ENCODE data around the gene SP9. TPM values are rescaled to one million over a fixed set of nuclear protein-coding genes. Genes with fewer than 3 reads are reported as not detected.
"Not testable (repeated sequence)": the region's sequence is repeated elsewhere in the genome, so short reads cannot be mapped to it uniquely, and the experiment has no call there.

SP9 gene
- total RNA-seq, 1 donor from 2014 or later = not detected

DNA sequence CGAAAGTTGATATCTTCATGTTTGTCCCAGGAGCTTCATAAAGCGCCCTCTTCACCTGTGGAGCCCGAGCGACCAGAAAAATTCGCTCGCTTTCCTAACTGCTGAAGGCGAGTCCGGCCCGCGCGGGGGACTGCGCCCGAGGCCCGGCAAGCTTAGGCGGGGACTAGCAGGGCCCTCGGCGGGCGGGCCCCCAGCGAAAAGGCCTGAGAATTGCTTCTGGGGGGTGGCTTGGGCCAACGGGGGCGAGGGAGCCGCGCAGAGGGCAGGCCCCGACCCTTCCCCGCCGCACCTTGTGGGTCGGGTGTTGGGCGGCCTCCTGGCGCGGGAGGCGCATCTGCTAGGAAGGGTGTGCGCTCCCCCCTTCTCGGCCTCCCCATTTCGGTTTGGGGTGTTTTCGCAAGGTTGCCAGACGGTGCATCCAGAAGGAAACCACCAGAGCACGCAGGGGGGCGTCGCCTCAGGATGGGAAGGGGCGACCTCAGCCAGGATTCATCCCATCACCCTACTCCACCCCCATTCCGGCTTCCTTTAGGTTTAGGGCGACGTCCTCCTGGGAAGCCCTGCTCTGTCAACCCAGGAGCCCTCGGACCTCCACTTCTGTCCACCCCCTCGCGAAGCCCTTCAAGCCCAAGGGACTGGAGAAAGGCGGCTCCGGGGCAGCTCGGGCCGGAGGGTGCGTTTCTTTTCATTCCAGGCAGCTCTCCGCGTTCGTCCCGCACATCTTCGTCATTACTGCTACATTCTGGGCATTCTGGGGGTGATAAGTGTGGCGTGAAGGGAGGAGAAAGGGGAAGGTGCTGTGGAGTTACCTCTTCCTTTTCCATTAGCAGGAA is 9.1 kb downstream of the SP9 start:
- intact Hi-C loops (cut with micrococcal nuclease) = loop anchor here (5.0 to 10.0 kb wide), 3 partner anchors 187 to 1319 kb away; no protein-coding TSS in a partner anchor
- H3K4me1 Mint-ChIP-seq = peaks cover 21% of the 10 kb centered on the region
- DNase-seq = peak; percentile 59
- H3K9me3 Mint-ChIP-seq = no peaks in the 10 kb centered on the region
- peak overlapping the region; percentile 67 for H3K27ac Mint-ChIP-seq
- H3K36me3 Mint-ChIP-seq (ENCODE audit: low read depth) = peaks cover 15% of the 10 kb centered on the region
- peak overlapping the region; percentile 35 for H3K4me3 Mint-ChIP-seq
- peaks cover 54% of the 10 kb centered on the region for H3K27me3 Mint-ChIP-seq

- Mint-ChIP-seq H3K27me3 (peaks cover 45% of the 10 kb centered on the region), H3K4me3 (no peak overlapping the region), H3K9me3 (no peaks in the 10 kb centered on the region), H3K27ac (no peak overlapping the region), H3K4me1 (peaks cover 19% of the 10 kb centered on the region), H3K36me3 (ENCODE audit: low read depth) (peaks cover 18% of the 10 kb centered on the region)
- DNase-seq = no peak
- intact Hi-C loops (cut with micrococcal nuclease) = loop anchor here (5.0 to 10.0 kb wide), 3 partner anchors 188 to 1320 kb away; no protein-coding TSS in a partner anchor
Measured at GRCh38 chr2:174344716-174345461, 10.1 kb downstream of the SP9 start.

DNA sequence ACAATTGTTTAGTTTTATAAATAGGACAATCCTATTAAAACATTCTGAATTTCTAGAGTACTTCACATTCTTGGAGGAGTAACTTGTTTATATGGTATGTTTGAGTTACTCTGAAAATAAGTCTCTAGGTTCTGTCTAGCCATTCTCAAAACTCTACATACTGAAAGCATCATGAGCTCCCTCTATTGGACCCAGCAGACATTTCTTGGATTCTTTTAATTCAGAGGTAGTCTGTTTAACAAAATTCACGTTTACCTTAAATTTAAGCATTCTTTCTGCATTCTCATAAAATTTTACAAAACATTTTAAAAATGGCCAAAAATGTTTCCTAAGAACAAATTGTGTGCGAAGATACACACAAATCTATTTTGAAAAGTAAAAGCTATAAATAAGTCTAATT is 15.3 kb downstream of the SP9 start:
- Mint-ChIP-seq H3K9me3 (no peaks in the 10 kb centered on the region), H3K27ac (no peak overlapping the region), H3K36me3 (ENCODE audit: low read depth) (peaks cover 19% of the 10 kb centered on the region), H3K27me3 (peaks cover 10% of the 10 kb centered on the region), H3K4me3 (no peak overlapping the region), H3K4me1 (peaks cover 2% of the 10 kb centered on the region)
- DNase-seq = no peak
- intact Hi-C loops (cut with micrococcal nuclease) = no loop called here

- no peaks in the 10 kb centered on the region for H3K4me1 Mint-ChIP-seq
- no peaks in the 10 kb centered on the region for H3K9me3 Mint-ChIP-seq
- intact Hi-C loops (cut with micrococcal nuclease) = no loop called here
- no peak overlapping the region for H3K27ac Mint-ChIP-seq
- peaks cover 5% of the 10 kb centered on the region for H3K27me3 Mint-ChIP-seq
- peaks cover 19% of the 10 kb centered on the region for H3K36me3 Mint-ChIP-seq (ENCODE audit: low read depth)
- no peak for DNase-seq
- H3K4me3 Mint-ChIP-seq = no peak overlapping the region
Measured at GRCh38 chr2:174350593-174351181, 15.9 kb downstream of the SP9 start.

DNA sequence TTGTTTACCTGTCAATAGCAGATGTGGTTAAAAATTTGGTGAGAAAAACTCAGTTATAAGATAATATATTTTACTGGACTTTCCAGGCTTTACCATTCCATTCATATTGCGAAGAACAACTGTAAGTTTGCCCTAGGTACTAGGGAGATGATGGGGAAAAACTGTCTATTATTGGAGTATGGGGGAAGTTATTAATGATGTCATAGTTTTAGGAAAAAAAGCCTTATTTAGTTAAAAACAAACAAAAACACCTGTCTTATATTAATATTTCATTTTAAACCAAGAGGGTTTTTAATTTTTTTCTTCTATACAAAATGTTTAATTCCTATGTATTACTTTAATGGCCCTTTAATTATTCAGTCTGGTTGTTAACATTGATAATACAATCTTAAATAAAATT is 18.2 kb downstream of the SP9 start:
- Mint-ChIP-seq H3K27ac (no peak overlapping the region), H3K36me3 (ENCODE audit: low read depth) (peaks cover 13% of the 10 kb centered on the region), H3K4me3 (no peak overlapping the region), H3K27me3 (no peaks in the 10 kb centered on the region), H3K9me3 (no peaks in the 10 kb centered on the region), H3K4me1 (no peaks in the 10 kb centered on the region)
- intact Hi-C loops (cut with micrococcal nuclease) = no loop called here
- no peak for DNase-seq

DNA sequence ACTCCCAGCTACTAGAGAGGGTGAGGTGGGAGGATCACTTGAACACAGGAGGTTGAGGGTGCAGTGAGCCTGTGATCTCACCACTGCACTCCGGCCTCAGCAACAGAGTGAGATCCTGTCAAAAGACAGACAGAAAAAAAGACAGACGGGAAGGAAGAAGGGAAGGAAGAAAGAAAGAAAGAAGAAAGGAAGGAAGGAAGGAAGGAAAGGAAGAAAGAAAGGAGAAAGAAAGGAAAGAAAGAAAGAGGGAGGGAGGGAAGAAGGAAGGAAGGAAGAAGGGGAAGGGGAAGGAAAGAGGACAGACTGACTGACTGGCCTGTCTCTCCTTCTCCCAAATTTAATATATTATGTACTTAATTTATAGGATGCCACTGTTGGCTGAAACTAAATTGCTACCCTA is 21.6 kb downstream of the SP9 start:
- DNase-seq = no peak
- H3K4me3 Mint-ChIP-seq = no peak overlapping the region
- H3K27ac Mint-ChIP-seq = no peak overlapping the region
- H3K9me3 Mint-ChIP-seq = no peaks in the 10 kb centered on the region
- no peaks in the 10 kb centered on the region for H3K27me3 Mint-ChIP-seq
- no peaks in the 10 kb centered on the region for H3K4me1 Mint-ChIP-seq
- peaks cover 17% of the 10 kb centered on the region for H3K36me3 Mint-ChIP-seq (ENCODE audit: low read depth)
- intact Hi-C loops (cut with micrococcal nuclease) = no loop called here

DNA sequence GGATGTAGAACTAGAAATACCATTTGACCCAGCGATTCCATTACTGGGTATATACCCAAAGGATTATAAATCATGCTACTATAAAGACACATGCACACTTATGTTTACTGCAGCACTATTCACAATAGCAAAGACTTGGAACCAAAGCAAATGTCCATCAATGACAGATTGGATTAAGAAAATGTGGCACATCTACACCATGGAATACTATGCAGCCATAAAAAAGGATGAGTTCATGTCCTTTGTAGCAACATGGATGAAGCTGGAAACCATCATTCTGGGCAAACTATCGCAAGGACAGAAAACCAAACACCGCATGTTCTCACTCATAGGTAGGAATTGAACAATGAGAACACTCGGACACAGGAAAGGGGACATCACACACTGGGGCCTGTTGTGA is 24.9 kb downstream of the SP9 start:
- DNase-seq; H3K4me3 Mint-ChIP-seq; intact Hi-C loops (cut with micrococcal nuclease); H3K4me1 Mint-ChIP-seq; H3K27ac Mint-ChIP-seq; H3K27me3 Mint-ChIP-seq: not testable (repeated sequence)
- Mint-ChIP-seq H3K9me3 (peaks cover 11% of the 10 kb centered on the region), H3K36me3 (ENCODE audit: low read depth) (peaks cover 35% of the 10 kb centered on the region)

GRCh38 chr2:174362949-174363348 is 28.2 kb downstream of the SP9 start:
- Mint-ChIP-seq H3K36me3 (ENCODE audit: low read depth) (peaks cover 59% of the 10 kb centered on the region), H3K27me3 (no peaks in the 10 kb centered on the region), H3K4me1 (no peaks in the 10 kb centered on the region), H3K4me3 (no peak overlapping the region), H3K9me3 (peaks cover 25% of the 10 kb centered on the region), H3K27ac (no peak overlapping the region)
- DNase-seq = no peak
- intact Hi-C loops (cut with micrococcal nuclease) = no loop called here

DNA sequence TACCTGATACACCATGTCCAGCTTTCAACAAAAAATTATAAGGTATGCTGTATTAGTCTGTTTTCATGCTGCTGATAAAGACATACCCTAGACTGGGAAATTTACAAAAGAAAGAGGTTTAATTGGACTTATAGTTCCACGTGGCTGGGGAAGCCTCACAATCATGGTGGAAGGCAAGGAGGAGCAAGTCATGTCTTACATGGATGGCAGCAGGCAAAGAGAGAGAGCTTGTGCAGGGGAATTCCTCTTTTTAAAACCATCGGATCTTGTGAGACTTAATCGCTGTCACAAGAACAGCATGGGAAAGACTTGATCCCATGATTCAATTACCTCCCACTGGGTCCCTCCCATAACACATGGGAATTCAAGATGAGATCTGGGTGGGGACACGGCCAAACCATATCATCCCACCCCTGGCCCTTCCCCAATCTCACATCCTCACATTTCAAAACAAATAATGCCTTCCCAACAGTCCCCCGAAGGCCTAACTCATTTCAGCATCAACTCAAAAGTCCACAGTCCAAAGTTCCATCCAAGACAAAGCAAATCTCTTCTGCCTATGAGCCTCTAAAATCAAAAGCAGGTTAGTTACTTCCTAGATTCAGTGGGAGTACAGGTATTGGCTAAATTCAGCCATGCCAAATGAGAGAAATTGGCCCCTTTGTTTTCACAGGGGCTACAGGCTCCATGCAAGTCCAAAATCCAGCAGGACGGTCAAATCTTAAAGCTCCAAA is 28.9 kb downstream of the SP9 start:
- H3K4me1 Mint-ChIP-seq; DNase-seq; H3K27ac Mint-ChIP-seq; H3K4me3 Mint-ChIP-seq; H3K27me3 Mint-ChIP-seq; intact Hi-C loops (cut with micrococcal nuclease): not testable (repeated sequence)
- Mint-ChIP-seq H3K36me3 (ENCODE audit: low read depth) (peaks cover 65% of the 10 kb centered on the region), H3K9me3 (peaks cover 25% of the 10 kb centered on the region)

DNA sequence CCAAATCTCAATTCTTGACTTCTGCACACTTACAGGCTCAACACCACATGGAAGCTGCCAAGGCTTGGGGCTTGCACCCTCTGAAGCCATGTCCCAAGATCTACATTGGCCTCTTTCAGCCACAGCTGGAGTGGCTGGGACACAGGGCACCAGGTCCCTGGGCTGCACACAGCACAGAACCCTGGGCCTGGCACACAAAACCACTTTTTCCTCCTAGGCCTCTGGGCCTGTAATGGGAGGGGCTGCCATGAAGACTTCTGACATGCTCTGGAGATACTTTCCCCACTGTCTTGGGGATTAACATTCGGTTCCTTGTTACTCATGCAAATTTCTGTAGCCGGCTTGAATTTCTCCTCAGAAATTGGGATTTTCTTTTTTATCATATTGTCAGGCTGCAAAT is 29.9 kb downstream of the SP9 start:
- no peak overlapping the region for H3K27ac Mint-ChIP-seq
- peaks cover 3% of the 10 kb centered on the region for H3K4me1 Mint-ChIP-seq
- no peak for DNase-seq
- H3K9me3 Mint-ChIP-seq = peaks cover 25% of the 10 kb centered on the region
- no peak overlapping the region for H3K4me3 Mint-ChIP-seq
- H3K27me3 Mint-ChIP-seq = no peaks in the 10 kb centered on the region
- peaks cover 68% of the 10 kb centered on the region for H3K36me3 Mint-ChIP-seq (ENCODE audit: low read depth)
- intact Hi-C loops (cut with micrococcal nuclease) = no loop called here

- H3K36me3 Mint-ChIP-seq (ENCODE audit: low read depth) = peaks cover 69% of the 10 kb centered on the region
- H3K4me3 Mint-ChIP-seq = no peak overlapping the region
- peaks cover 3% of the 10 kb centered on the region for H3K4me1 Mint-ChIP-seq
- no peak overlapping the region for H3K27ac Mint-ChIP-seq
- DNase-seq = no peak
- peaks cover 25% of the 10 kb centered on the region for H3K9me3 Mint-ChIP-seq
- H3K27me3 Mint-ChIP-seq = no peaks in the 10 kb centered on the region
- intact Hi-C loops (cut with micrococcal nuclease) = no loop called here
Measured at GRCh38 chr2:174365571-174365970, 30.8 kb downstream of the SP9 start.

GRCh38 chr2:174368691-174369090 is 33.9 kb downstream of the SP9 start:
- Mint-ChIP-seq H3K27ac (no peak overlapping the region), H3K4me1 (peaks cover 3% of the 10 kb centered on the region)

DNA sequence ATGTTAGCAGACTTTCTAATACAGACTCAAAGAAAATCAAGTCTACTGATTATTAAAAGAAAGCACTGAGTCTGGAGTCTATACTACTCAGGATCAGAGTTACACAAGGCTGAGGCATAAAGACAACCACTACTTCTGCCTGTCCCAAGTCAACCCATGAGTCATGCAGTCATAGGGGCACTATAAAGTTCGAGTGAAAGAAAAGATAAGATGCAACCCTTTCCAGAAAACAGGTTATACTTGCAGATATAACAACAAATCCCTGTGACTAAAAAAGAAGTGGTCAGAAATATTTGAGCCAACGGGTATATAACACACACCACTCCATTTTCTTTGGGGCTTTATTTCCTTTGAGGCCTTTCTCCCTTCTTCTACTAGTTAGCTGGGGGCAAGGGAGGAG is 42.2 kb downstream of the SP9 start:
- no peaks in the 10 kb centered on the region for H3K27me3 Mint-ChIP-seq
- no peaks in the 10 kb centered on the region for H3K4me1 Mint-ChIP-seq
- no peak overlapping the region for H3K4me3 Mint-ChIP-seq
- intact Hi-C loops (cut with micrococcal nuclease) = no loop called here
- H3K9me3 Mint-ChIP-seq = no peaks in the 10 kb centered on the region
- H3K27ac Mint-ChIP-seq = no peak overlapping the region
- H3K36me3 Mint-ChIP-seq (ENCODE audit: low read depth) = peaks cover 42% of the 10 kb centered on the region
- no peak for DNase-seq

More at GRCh38 chr2:174368691-174369090, 33.9 kb downstream of the SP9 start:
- Mint-ChIP-seq H3K27me3 (no peaks in the 10 kb centered on the region), H3K4me3 (no peak overlapping the region), H3K9me3 (peaks cover 21% of the 10 kb centered on the region), H3K36me3 (ENCODE audit: low read depth) (peaks cover 62% of the 10 kb centered on the region)
- intact Hi-C loops (cut with micrococcal nuclease) = no loop called here
- no peak for DNase-seq

Data from activated CD4-positive, alpha-beta T cell treated with anti-CD3 and anti-CD28 coated beads, Interleukin-2, amount 10 ng/mL, durations not matched to agents 24 days and 14 days (primary cell).